HEK293 (cell line): ENCODE measurements around the gene SCN1A.

Experiments used
- CTCF ChIA-PET: fragments of 350-600 bp; formaldehyde crosslinking; extraction: SDS; loops from one replicate; lab custom pipeline; 2021; ENCODE audit warnings: antibody characterized with exemption; lab: Yijun Ruan, JAX
- POLR2A ChIA-PET: fragments of 300-600 bp; formaldehyde crosslinking; extraction: SDS; loops from one replicate; lab custom pipeline; 2020; ENCODE audit warnings: antibody characterized with exemption, inconsistent platforms; lab: Yijun Ruan, JAX
- H3K27ac ChIP-seq: fragments of 200-500 bp; sonication (Bioruptor generic); 2 replicates; pipeline ENCODE4 v1.5.1; 2014; ENCODE audit warnings: low read depth, low read length, control low read depth, inconsistent platforms; ENCODE audit errors: extremely low read depth
- H3K36me3 ChIP-seq, 2 experiments: fragments of 200-500 bp in 1 of 2; sonication (Bioruptor generic) in 1 of 2; 1 replicate in 1 of 2; 2 replicates in 1 of 2; pipeline ENCODE4 v1.5.1; 2014 to 2017; ENCODE audit warnings: inconsistent platforms in 2 of 2, low read length in 2 of 2; ENCODE audit not compliant: control insufficient read depth in 2 of 2, insufficient read depth in 1 of 2
- H3K4me1 ChIP-seq: fragments of 200-500 bp; sonication (Bioruptor generic); 2 replicates; pipeline ENCODE4 v1.5.1; 2014; ENCODE audit warnings: mild to moderate bottlenecking, low read length, inconsistent platforms; ENCODE audit not compliant: control insufficient read depth, insufficient read depth
- H3K4me3 ChIP-seq: 2 replicates; pipeline ENCODE4 v1.5.1; 2011; ENCODE audit warnings: low read depth, mild to moderate bottlenecking, control low read depth, low read length, moderate library complexity
- H3K9me3 ChIP-seq: fragments of 200-500 bp; sonication (Bioruptor generic); 2 replicates; pipeline ENCODE4 v1.5.1; 2014; ENCODE audit warnings: low read depth, low read length, inconsistent platforms; ENCODE audit not compliant: control insufficient read depth, insufficient read depth
- MZF1 ChIP-seq: fragments of 450-650 bp; formaldehyde crosslinking; IDR thresholded peaks from 2 replicates; pipeline ENCODE4 v1.5.1; 2017; ENCODE audit warnings: missing biosample characterization, missing genetic modification characterization, borderline replicate concordance
- OVOL3 ChIP-seq: fragments of 450-650 bp; formaldehyde crosslinking; IDR thresholded peaks from 2 replicates; pipeline ENCODE4 v1.5.1; 2016; ENCODE audit warnings: missing biosample characterization, missing genetic modification characterization
- PRDM10 ChIP-seq: fragments of 450-650 bp; formaldehyde crosslinking; IDR thresholded peaks from 2 replicates; pipeline ENCODE4 v1.5.1; 2016; ENCODE audit warnings: missing biosample characterization, missing genetic modification characterization
- SP3 ChIP-seq: fragments of 450-650 bp; formaldehyde crosslinking; IDR thresholded peaks from 2 replicates; pipeline ENCODE4 v1.5.1; 2016; ENCODE audit warnings: missing biosample characterization, missing genetic modification characterization
- ZBTB8A ChIP-seq: fragments of 450-650 bp; formaldehyde crosslinking; IDR thresholded peaks from 2 replicates; pipeline ENCODE4 v1.5.1; 2016; ENCODE audit warnings: missing biosample characterization, missing genetic modification characterization
- ZNF18 ChIP-seq: fragments of 450-650 bp; formaldehyde crosslinking; IDR thresholded peaks from 2 replicates; pipeline ENCODE4 v1.5.1; 2016; ENCODE audit warnings: missing biosample characterization, missing genetic modification characterization
- ZNF184 ChIP-seq: fragments of 450-650 bp; IDR thresholded peaks from 2 replicates; pipeline ENCODE4 v1.5.1; 2018; ENCODE audit warnings: missing biosample characterization, mild to moderate bottlenecking, missing genetic modification characterization
- ZNF221 ChIP-seq: fragments of 450-650 bp; formaldehyde crosslinking; IDR thresholded peaks from 2 replicates; pipeline ENCODE4 v1.5.1; 2017; ENCODE audit warnings: missing biosample characterization, missing genetic modification characterization, borderline replicate concordance
- ZNF416 ChIP-seq: fragments of 450-650 bp; formaldehyde crosslinking; IDR thresholded peaks from 2 replicates; pipeline ENCODE4 v1.5.1; 2016; ENCODE audit warnings: missing biosample characterization, missing genetic modification characterization
- ZNF558 ChIP-seq: fragments of 450-650 bp; formaldehyde crosslinking; IDR thresholded peaks from 2 replicates; pipeline ENCODE4 v1.5.1; 2016; ENCODE audit warnings: missing biosample characterization, missing genetic modification characterization
- ZNF571 ChIP-seq: fragments of 450-650 bp; formaldehyde crosslinking; IDR thresholded peaks from 2 replicates; pipeline ENCODE4 v1.5.0; 2017; ENCODE audit warnings: missing biosample characterization, missing genetic modification characterization
- ZNF600 ChIP-seq: fragments of 450-650 bp; formaldehyde crosslinking; IDR thresholded peaks from 2 replicates; pipeline ENCODE4 v1.5.1; 2016; ENCODE audit warnings: missing biosample characterization, missing genetic modification characterization
- ZNF623 ChIP-seq: fragments of 450-650 bp; formaldehyde crosslinking; IDR thresholded peaks from 2 replicates; pipeline ENCODE4 v1.5.1; 2016; ENCODE audit warnings: missing biosample characterization, missing genetic modification characterization
- ZNF624 ChIP-seq: fragments of 450-650 bp; formaldehyde crosslinking; IDR thresholded peaks from 2 replicates; pipeline ENCODE4 v1.5.1; 2017; ENCODE audit warnings: missing biosample characterization, missing genetic modification characterization
- ZNF76 ChIP-seq: fragments of 450-650 bp; formaldehyde crosslinking; IDR thresholded peaks from 2 replicates; pipeline ENCODE4; 2016; ENCODE audit warnings: low read depth, missing biosample characterization, missing genetic modification characterization, borderline replicate concordance
- ZNF843 ChIP-seq: fragments of 450-650 bp; formaldehyde crosslinking; IDR thresholded peaks from 2 replicates; pipeline ENCODE4 v1.5.1; 2016; ENCODE audit warnings: missing biosample characterization, missing genetic modification characterization
- TF ChIP-seq, protein P1 (sequence below): fragments of 450-650 bp; formaldehyde crosslinking; IDR thresholded peaks from 2 replicates; pipeline ENCODE4 v1.5.1; 2017; ENCODE audit warnings: missing biosample characterization, missing genetic modification characterization
- TF ChIP-seq, protein P2 (sequence below): fragments of 450-650 bp; formaldehyde crosslinking; conservative IDR thresholded peaks from 2 replicates; pipeline ENCODE4 v1.5.1; 2016; ENCODE audit warnings: low read depth, missing biosample characterization, missing genetic modification characterization

The SCN1A gene

DNA sequence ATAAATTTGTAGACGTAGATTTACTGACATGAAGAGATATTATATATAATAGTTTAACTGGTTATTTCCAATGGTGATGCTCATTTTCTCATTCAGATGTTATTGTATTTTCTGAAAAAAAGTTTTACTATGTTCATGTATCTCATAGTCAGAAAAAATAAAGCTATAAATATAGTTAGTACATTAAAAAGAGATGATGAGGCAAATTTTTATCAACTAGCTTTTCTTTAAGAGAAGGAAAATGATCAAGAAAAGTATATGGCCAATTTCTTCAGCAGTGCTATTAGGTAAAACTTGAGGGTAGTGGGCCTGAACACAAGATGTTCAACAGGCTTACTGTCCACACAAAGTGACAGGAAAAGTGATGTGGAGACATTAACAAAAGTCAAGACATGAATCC is 186.0 kb downstream of the SCN1A start:
- peaks cover 46 to 77% of the 10 kb centered on the region in 2 experiments for H3K36me3 ChIP-seq
- POLR2A ChIA-PET: no interaction called here
- no peaks in the 10 kb centered on the region for H3K9me3 ChIP-seq
- TF ChIP-seq, protein P1, sequence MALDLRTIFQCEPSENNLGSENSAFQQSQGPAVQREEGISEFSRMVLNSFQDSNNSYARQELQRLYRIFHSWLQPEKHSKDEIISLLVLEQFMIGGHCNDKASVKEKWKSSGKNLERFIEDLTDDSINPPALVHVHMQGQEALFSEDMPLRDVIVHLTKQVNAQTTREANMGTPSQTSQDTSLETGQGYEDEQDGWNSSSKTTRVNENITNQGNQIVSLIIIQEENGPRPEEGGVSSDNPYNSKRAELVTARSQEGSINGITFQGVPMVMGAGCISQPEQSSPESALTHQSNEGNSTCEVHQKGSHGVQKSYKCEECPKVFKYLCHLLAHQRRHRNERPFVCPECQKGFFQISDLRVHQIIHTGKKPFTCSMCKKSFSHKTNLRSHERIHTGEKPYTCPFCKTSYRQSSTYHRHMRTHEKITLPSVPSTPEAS (tag by site-specific recombination): no peak
- TF ChIP-seq ZNF221 (tag by site-specific recombination) (no peak), PRDM10 (tag by site-specific recombination) (no peak), ZNF571 (tag by site-specific recombination) (no peak), ZNF600 (tag by site-specific recombination) (no peak), SP3 (tag by site-specific recombination) (no peak), OVOL3 (tag by site-specific recombination) (no peak), MZF1 (tag by site-specific recombination) (no peak), ZNF624 (tag by site-specific recombination) (no peak), ZNF623 (no peak), ZNF76 (tag by site-specific recombination) (no peak), ZNF843 (tag by site-specific recombination) (no peak), ZNF558 (tag by site-specific recombination) (no peak), ZNF184 (tag by site-specific recombination) (no peak), ZNF416 (tag by site-specific recombination) (no peak), ZBTB8A (no peak), ZNF18 (tag by site-specific recombination) (no peak)
- TF ChIP-seq, protein P2, sequence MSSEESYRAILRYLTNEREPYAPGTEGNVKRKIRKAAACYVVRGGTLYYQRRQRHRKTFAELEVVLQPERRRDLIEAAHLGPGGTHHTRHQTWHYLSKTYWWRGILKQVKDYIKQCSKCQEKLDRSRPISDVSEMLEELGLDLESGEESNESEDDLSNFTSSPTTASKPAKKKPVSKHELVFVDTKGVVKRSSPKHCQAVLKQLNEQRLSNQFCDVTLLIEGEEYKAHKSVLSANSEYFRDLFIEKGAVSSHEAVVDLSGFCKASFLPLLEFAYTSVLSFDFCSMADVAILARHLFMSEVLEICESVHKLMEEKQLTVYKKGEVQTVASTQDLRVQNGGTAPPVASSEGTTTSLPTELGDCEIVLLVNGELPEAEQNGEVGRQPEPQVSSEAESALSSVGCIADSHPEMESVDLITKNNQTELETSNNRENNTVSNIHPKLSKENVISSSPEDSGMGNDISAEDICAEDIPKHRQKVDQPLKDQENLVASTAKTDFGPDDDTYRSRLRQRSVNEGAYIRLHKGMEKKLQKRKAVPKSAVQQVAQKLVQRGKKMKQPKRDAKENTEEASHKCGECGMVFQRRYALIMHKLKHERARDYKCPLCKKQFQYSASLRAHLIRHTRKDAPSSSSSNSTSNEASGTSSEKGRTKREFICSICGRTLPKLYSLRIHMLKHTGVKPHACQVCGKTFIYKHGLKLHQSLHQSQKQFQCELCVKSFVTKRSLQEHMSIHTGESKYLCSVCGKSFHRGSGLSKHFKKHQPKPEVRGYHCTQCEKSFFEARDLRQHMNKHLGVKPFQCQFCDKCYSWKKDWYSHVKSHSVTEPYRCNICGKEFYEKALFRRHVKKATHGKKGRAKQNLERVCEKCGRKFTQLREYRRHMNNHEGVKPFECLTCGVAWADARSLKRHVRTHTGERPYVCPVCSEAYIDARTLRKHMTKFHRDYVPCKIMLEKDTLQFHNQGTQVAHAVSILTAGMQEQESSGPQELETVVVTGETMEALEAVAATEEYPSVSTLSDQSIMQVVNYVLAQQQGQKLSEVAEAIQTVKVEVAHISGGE (tag by site-specific recombination): no peak
- CTCF ChIA-PET: no interaction called here
- no peak overlapping the region for H3K27ac ChIP-seq
- no peaks in the 10 kb centered on the region for H3K4me1 ChIP-seq
- no peak overlapping the region for H3K4me3 ChIP-seq
